Measurements from ENCODE around the gene USP5.
"Not testable (repeated sequence)": the region's sequence is repeated elsewhere in the genome, so short reads cannot be mapped to it uniquely, and the experiment has no call there.

Gene USP5

DNA sequence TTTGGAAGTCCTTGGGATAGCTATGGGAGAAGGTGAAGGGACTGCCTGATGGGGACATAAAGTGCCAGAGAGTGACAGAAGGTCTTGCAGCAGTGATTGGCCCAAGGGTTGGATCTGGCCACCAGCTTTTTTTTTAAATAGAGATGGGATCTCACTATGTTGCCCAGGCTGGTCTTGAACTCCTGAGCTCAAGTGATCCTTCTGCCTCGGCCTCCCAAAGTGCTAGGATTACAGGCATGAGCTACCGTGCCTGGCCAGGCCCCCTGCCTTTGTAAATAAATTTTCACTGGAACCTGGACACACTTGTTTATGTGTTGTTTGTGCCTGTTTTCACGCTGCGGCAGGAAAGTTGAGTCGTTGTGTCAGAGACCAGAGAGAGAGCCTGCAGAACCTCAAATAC is 13.4 kb downstream of the USP5 start:
- DNase-seq (ENCODE audit: low spot score): not testable (repeated sequence)

GRCh38 chr12:6866163-6866919 is 14.4 kb downstream of the USP5 start:
- no peak for DNase-seq (ENCODE audit: low spot score)

DNA sequence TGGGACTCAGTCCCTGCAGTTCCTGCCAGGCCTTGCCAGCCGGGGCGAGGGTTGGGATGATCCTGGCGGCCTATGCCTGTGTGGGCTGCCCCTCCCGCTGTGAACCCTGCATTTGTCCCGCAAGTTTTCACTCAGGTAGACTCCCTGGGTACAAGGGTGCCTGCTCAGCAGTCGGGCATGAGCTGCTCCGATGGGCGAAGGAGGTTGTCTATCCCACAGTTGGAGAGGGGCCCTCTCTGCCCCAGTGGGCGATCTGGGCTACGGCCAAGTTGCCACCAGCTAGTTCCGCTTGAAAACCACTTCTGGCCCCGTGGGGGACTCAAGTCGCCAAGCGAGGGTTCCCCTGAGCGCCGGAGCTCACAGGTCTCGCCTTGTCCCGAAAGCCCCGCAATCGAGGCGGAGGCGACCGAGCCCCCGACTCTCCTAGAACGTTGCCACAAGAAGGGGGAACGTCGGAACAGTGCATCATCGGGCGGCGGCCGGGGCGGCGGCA is 15.0 kb downstream of the USP5 start:
- DNase-seq (ENCODE audit: low spot score): no peak

GRCh38 chr12:6867413-6868210 is 15.7 kb downstream of the USP5 start, which contains the start of gene TPI1:
Gene TPI1, plus strand, starts transcription at chr12:6867531. Its CDS starts 36 bp downstream, at chr12:6867567.
- peak; percentile 75 for DNase-seq (ENCODE audit: low spot score)

GRCh38 chr12:6868211-6869048 is 16.5 kb downstream of the USP5 start:
- no peak for DNase-seq (ENCODE audit: low spot score)

DNA sequence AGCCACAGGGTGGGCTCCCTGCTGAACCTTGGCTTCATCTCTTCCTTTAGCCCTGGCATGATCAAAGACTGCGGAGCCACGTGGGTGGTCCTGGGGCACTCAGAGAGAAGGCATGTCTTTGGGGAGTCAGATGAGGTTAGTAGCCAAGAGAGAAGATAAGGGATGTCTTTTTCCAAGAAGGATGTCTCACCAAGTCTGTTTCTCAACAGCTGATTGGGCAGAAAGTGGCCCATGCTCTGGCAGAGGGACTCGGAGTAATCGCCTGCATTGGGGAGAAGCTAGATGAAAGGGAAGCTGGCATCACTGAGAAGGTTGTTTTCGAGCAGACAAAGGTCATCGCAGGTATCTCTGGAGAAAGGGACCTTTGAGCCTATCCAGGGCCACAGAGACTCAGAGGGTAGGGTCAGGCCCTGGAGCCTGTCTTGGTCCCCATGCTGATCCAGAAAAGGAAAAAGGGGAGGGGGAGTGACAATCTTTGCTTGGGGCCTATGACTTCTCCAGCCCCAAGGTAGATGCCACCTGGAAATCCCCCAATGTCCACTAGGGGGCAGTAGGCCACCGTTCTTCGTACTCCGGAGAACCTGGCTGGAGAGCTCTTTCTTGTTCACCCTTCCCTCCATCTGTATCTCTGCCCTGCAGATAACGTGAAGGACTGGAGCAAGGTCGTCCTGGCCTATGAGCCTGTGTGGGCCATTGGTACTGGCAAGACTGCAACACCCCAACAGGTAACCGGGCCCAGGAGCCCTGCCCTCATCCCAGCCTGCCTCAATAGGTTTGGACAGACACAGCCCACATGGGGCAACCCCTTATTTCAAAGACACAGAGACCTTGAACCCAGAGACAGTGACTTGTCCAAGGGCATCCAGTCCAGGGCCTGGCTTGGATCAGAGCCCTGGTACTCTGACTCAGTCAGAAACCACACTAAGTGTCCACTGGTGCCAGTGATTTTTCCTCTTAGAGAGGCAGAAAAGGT is 17.4 kb downstream of the USP5 start:
- peak; percentile 85 for DNase-seq (ENCODE audit: low spot score)

- DNase-seq (ENCODE audit: low spot score): not testable (repeated sequence)
Observed at GRCh38 chr12:6870304-6870703, 18.4 kb downstream of the USP5 start.

- DNase-seq (ENCODE audit: low spot score): peak; percentile 53
Observed at GRCh38 chr12:6871052-6871957, 19.4 kb downstream of the USP5 start.

DNA sequence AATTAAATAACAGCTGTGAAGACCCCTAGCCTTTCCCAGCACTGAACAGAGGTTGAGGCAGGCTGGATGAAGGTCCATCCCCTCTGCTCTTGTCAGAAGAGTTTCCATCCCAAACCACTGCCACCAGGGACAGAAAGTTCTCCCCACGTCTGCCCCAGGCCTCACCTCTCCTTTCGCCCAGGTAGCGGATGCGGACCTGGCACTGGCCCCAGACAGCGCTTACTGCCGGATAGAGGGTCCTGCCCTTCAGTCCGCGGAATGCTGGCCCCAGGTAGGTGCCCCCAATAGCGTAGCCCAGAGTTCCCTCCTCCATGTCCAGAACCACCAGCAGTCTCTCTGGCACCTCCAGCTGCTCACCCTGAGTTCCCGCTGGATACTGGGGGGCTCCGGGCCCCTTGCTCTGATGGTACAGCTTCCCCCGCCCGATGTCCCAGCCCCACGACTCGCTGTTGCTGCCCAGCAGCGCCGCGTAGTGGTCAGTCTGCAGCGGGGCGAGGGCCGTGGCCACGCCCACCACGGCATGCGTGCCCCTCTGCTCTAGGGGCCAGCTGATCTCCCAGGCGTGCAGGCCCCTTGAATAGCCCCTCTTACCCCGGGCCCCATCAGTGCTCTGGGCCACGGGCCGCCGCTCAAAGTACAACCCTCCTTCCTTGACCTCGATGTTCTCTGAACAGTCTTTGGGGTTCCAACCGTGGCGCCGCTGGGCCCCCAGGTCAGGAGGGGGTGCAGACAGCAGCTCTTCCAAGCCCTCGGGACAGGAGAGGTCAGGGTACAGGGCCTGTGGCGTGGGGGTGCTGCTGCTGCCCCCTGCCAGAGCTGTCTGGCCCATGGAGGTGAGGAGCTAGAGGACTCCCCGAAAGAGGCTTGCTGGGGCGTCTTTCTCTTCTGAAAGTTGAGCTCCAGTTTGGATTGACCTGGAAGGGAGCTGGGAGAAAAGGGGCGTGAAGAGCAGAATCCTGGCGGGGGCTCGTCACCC is 20.4 kb downstream of the USP5 start:
- peak; percentile 87 for DNase-seq (ENCODE audit: low spot score)

DNA sequence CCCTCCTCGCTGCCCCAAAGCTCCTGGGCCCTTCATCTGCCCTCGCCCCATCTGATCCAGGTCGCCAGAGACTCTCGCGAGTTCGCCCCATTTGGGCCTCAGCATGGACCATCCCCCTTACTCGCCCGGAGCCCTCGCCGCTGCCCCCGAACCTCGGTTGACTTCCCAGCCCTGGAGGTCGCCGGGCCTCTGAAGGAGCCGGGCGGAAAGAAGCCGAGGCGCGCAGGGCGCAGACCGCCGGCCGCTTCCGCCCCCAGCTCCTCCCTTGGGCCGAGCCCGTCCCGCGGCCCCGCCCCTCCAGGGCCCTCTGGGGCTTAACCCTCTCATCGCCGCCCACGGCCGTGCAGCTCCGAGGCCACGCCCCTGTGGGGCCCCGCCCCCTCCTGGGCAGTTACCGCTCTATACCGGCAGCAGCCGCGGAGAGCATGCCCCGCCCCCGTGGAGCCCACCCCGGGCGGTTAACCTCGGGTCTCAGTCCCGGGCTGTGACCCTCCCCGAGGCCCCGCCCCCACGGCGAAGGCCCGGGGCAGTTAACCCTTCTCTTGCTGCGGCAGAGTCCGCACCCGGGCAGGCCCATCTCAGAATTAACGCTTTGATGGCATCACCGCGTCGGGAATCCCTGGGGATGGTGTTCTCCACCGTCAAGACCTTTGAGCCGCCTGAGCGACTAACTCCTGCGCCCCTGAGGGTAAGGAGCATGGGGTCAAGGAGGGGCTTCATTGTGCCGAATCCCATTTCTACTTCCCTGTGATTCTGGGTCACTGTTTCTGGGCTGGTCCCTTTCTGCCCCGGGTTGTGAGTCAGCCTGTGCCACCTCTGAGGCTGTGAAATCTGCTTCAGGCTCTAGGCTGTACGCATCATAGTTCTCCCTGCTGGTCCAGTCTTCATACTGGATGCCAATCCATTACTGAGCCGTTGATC is 21.4 kb downstream of the USP5 start, which contains the start of gene SPSB2:
Gene SPSB2 (minus strand): TSS at position 210 of the 921 bp plus-strand sequence. CDS start 402 bp downstream, outside the sequence.
- peak; percentile 94 for DNase-seq (ENCODE audit: low spot score)

DNA sequence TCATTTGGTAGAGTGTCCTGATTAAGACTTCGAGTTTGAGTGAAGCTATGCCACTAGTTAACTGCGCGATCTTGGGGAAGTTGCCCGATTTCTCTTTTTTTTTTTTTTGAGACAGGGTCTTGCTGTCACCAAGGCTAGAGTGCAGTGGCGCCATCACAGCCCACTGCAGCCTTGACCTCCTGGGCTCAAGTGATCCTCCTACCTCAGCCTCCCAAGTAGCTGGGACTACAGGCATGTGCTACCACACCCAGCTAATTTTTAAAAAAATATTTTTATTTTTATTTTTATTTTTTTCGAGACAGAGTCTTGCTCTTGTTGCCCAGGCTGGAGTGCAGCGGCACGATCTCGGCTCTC is 22.0 kb downstream of the USP5 start:
- DNase-seq (ENCODE audit: low spot score): not testable (repeated sequence)

- DNase-seq (ENCODE audit: low spot score): not testable (repeated sequence)
Observed at GRCh38 chr12:6879824-6880223, 27.9 kb downstream of the USP5 start.

DNA sequence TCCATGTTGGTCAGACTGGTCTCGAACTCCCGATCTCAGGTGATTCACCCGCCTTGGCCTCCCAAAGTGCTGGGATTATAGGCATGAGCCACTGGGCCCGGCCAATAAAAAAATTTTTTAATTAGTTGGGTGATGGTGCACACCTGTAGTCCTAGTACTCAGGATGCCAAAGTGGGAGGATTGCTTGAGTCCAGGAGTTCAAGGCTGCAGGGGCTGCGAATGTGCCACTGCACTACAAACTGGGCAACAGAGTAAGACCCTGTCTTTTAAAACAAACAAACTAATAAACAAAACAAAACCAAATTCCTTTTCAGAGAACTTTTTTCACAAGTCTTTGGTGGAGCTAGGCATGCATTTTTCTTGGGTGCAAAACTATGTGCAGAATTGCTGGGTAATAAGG is 31.3 kb downstream of the USP5 start:
- DNase-seq (ENCODE audit: low spot score): no peak

- no peak for DNase-seq (ENCODE audit: low spot score)
Observed at GRCh38 chr12:6883683-6884082, 31.7 kb downstream of the USP5 start.

DNA sequence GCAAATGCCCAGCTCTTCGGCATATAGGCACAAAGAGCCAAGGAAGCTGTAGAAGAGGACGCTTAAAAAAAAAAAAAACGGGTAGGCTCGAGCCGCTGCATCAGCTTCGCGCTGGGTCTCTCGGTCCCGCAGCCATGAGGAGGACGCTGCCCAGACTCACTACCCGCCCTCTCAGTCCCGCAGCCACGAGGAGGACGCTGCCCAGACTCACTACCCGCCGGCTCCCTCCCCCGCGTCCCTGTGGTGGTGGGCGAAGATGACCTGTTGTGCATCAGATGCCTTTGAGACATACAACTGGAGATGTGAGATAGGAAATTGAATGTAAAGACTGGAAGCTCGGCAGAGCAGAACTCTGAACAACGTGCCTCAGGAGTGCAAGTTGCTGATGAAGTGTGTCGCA is 32.6 kb downstream of the USP5 start:
- no peak for DNase-seq (ENCODE audit: low spot score)

DNA sequence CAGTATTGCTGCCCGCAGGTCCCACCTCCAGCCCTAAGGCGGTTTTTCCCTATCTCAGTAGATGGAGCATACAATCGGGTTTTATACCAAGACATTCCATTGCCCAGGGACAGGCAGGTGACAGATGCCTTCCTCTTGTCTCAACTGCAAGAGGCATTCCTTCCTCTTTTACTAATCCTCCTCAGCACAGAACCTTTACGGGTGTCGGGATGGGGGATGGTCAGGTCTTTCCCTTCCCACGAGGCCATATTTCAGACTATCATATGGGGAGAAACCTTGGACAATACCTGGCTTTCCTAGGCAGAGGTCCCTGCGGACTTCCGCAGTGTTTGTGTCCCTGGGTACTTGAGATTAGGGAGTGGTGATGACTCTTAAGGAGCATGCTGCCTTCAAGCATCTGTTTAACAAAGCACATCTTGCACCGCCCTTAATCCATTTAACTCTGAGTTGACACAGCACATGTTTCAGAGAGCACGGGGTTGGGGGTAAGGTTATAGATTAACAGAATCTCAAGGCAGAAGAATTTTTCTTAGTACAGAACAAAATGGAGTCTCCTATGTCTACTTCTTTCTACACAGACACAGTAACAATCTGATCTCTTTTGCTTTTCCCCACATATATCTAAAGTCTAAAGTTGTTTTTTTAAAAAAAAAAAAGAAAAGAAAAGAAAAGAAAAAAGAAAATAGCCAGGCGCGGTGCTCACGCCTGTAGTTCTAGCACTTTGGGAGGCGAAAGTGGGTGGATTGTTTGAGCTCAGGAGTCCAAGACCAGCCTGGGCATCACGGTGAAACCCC is 34.5 kb downstream of the USP5 start:
- DNase-seq (ENCODE audit: low spot score): not testable (repeated sequence)

GRCh38 chr12:6887460-6887859 is 35.5 kb downstream of the USP5 start:
- DNase-seq (ENCODE audit: low spot score): no peak
